H9 (cell line): ENCODE data around the gene MBNL1. TPM values are rescaled to one million over a fixed set of nuclear protein-coding genes. Genes with fewer than 3 reads are reported as not detected.

Experiments
- DNase-seq: peaks from one replicate; pipeline ENCODE4 v3.0.0-alpha.2; 2017
- H2AFZ ChIP-seq: one replicate; pipeline ENCODE4 v1.6.1; 2013; ENCODE audit warnings: mild to moderate bottlenecking, low read length, control low read depth, moderate library complexity
- H2AK5ac ChIP-seq: 2 replicates; pipeline ENCODE4 v1.6.1; 2013; ENCODE audit warnings: low read length, control low read depth, mixed read lengths; ENCODE audit not compliant: insufficient read length
- H2BK120ac ChIP-seq: one replicate; pipeline ENCODE4 v1.6.1; 2013; ENCODE audit warnings: low read depth, mild to moderate bottlenecking, low read length, control low read depth, inconsistent platforms; ENCODE audit not compliant: poor library complexity, severe bottlenecking
- H2BK12ac ChIP-seq: 2 replicates; pipeline ENCODE4 v1.6.1; 2013; ENCODE audit warnings: low read length, control low read depth, mixed read lengths, low read depth; ENCODE audit not compliant: insufficient read length
- H2BK15ac ChIP-seq: 2 replicates; pipeline ENCODE4 v1.6.1; 2013; ENCODE audit warnings: low read depth, low read length, control low read depth
- H2BK20ac ChIP-seq: one replicate; pipeline ENCODE4 v1.6.1; 2013; ENCODE audit warnings: low read depth, mild to moderate bottlenecking, low read length, control low read depth, inconsistent platforms; ENCODE audit not compliant: poor library complexity, severe bottlenecking
- H2BK5ac ChIP-seq: 2 replicates; pipeline ENCODE4 v1.6.1; 2013; ENCODE audit warnings: low read length, control low read depth, mixed read lengths; ENCODE audit not compliant: insufficient read length
- H3K14ac ChIP-seq: 2 replicates; pipeline ENCODE4 v1.6.1; 2013; ENCODE audit warnings: low read length, control low read depth; ENCODE audit not compliant: insufficient read depth
- H3K18ac ChIP-seq: 2 replicates; pipeline ENCODE4 v1.6.1; 2013; ENCODE audit warnings: low read depth, mild to moderate bottlenecking, mixed read lengths, low read length, control low read depth; ENCODE audit not compliant: insufficient read length
- H3K23ac ChIP-seq: 2 replicates; pipeline ENCODE4 v1.6.1; 2013; ENCODE audit warnings: low read length, control low read depth, mixed read lengths, low read depth; ENCODE audit not compliant: insufficient read length
- H3K23me2 ChIP-seq: 2 replicates; pipeline ENCODE4 v1.6.1; 2013; ENCODE audit warnings: low read depth, mild to moderate bottlenecking, mixed read lengths, low read length, control low read depth; ENCODE audit not compliant: insufficient read length, poor library complexity, severe bottlenecking
- H3K27ac ChIP-seq: 2 replicates; pipeline ENCODE4 v1.5.1; 2013; ENCODE audit warnings: low read length, control low read depth, mixed read lengths, low read depth; ENCODE audit not compliant: insufficient read length
- H3K27me3 ChIP-seq: 2 replicates; pipeline ENCODE4 v1.6.1; 2013; ENCODE audit warnings: low read length, control low read depth, inconsistent platforms; ENCODE audit not compliant: insufficient read depth
- H3K4ac ChIP-seq: 2 replicates; pipeline ENCODE4 v1.6.1; 2013; ENCODE audit warnings: low read depth, mild to moderate bottlenecking, control low read depth, inconsistent platforms, low read length, moderate library complexity
- H3K4me1 ChIP-seq: 2 replicates; pipeline ENCODE4 v1.6.1; 2013; ENCODE audit warnings: low read length, control low read depth, inconsistent platforms; ENCODE audit not compliant: insufficient read depth
- H3K4me2 ChIP-seq: 2 replicates; pipeline ENCODE4 v1.6.1; 2013; ENCODE audit warnings: low read length, control low read depth, mixed read lengths; ENCODE audit not compliant: insufficient read length, insufficient read depth
- H3K56ac ChIP-seq: 2 replicates; pipeline ENCODE4 v1.6.1; 2013; ENCODE audit warnings: low read depth, mild to moderate bottlenecking, mixed read lengths, low read length, control low read depth; ENCODE audit not compliant: insufficient read length
- H3K79me1 ChIP-seq: 2 replicates; pipeline ENCODE4 v1.6.1; 2013; ENCODE audit warnings: low read depth, mild to moderate bottlenecking, moderate library complexity, low read length, control low read depth, inconsistent platforms; ENCODE audit not compliant: insufficient read depth, poor library complexity, severe bottlenecking
- H3K79me2 ChIP-seq: 2 replicates; pipeline ENCODE4 v1.6.1; 2013; ENCODE audit warnings: low read length, control low read depth, inconsistent platforms; ENCODE audit not compliant: insufficient read depth
- H3K9ac ChIP-seq: 2 replicates; pipeline ENCODE4 v1.6.1; 2013; ENCODE audit warnings: low read length, control low read depth, mixed read lengths; ENCODE audit not compliant: insufficient read length; ENCODE audit errors: extremely low read depth
- H3K9me3 ChIP-seq: one replicate; pipeline ENCODE4 v1.6.1; 2013; ENCODE audit warnings: low read depth, low read length, inconsistent platforms; ENCODE audit not compliant: control insufficient read depth
- H3T11ph ChIP-seq: one replicate; pipeline ENCODE4 v1.6.1; 2013; ENCODE audit warnings: mild to moderate bottlenecking, low read length, control low read depth, inconsistent platforms
- H4K20me1 ChIP-seq: one replicate; pipeline ENCODE4 v1.6.1; 2013; ENCODE audit not compliant: control insufficient read depth, insufficient read length, insufficient read depth
- H4K5ac ChIP-seq: 2 replicates; pipeline ENCODE4 v1.6.1; 2013; ENCODE audit warnings: low read depth, mild to moderate bottlenecking, mixed read lengths, low read length, control low read depth; ENCODE audit not compliant: insufficient read length
- H4K8ac ChIP-seq: replicated peaks from 2 replicates; pipeline ENCODE4 v1.6.1; 2013; ENCODE audit warnings: low read length, control low read depth, mixed read lengths, low read depth; ENCODE audit not compliant: insufficient read length
- H4K91ac ChIP-seq: 2 replicates; pipeline ENCODE4 v1.6.1; 2013; ENCODE audit warnings: low read depth, mild to moderate bottlenecking, moderate library complexity, mixed read lengths, low read length, control low read depth; ENCODE audit not compliant: insufficient read length
- H3K27ac Mint-ChIP-seq, 3 experiments: 2 replicates in 2 of 3; 3 replicates in 1 of 3; pipeline ENCODE4 v1.8.0; 2020 to 2021; ENCODE audit warnings: mixed read lengths in 3 of 3, mild to moderate bottlenecking in 1 of 3, moderate library complexity in 1 of 3
- H3K27me3 Mint-ChIP-seq: 2 replicates; pipeline ENCODE4 v1.8.0; 2021; ENCODE audit warnings: low read depth, mild to moderate bottlenecking, moderate library complexity, mixed read lengths
- H3K36me3 Mint-ChIP-seq, 3 experiments: 2 replicates in 2 of 3; 3 replicates in 1 of 3; pipeline ENCODE4 v1.8.0; 2020 to 2021; ENCODE audit warnings: low read depth in 3 of 3, mixed read lengths in 3 of 3; ENCODE audit not compliant: insufficient read depth in 1 of 3
- H3K4me1 Mint-ChIP-seq, 2 experiments: 2 replicates each; pipeline ENCODE4 v1.8.0; 2020; ENCODE audit warnings: mixed read lengths in 2 of 2
- H3K4me3 Mint-ChIP-seq, 2 experiments: 2 replicates in 1 of 2; 3 replicates in 1 of 2; pipeline ENCODE4 v1.8.0; 2020 to 2021; ENCODE audit warnings: mild to moderate bottlenecking in 2 of 2, mixed read lengths in 2 of 2, moderate library complexity in 1 of 2
- H3K9me3 Mint-ChIP-seq, 2 experiments: 2 replicates in 1 of 2; 3 replicates in 1 of 2; pipeline ENCODE4 v1.8.0; 2020; ENCODE audit warnings: mild to moderate bottlenecking in 2 of 2, mixed read lengths in 2 of 2, moderate library complexity in 1 of 2
- CTCF ChIP-seq: fragments of 200-600 bp; sonication (generic); conservative IDR thresholded peaks from 3 replicates; pipeline ENCODE4 v1.8.0; 2021; ENCODE audit warnings: antibody characterized with exemption, mild to moderate bottlenecking
- WGBS: extraction: QIAGEN DNeasy Blood & Tissue Kit; methylation state at CpG from one replicate; pipeline ENCODE4 v1.1.7; 2013; ENCODE audit warnings: missing lambda C conversion rate, low lambda C conversion rate, mixed read lengths; ENCODE audit not compliant: insufficient read length; ENCODE audit errors: extremely low coverage; 5-methylcytosine and 5-hydroxymethylcytosine counted together
- total RNA-seq: library from RNA; stranded (reverse); gene quantifications from 2 replicates; pipeline ENCODE4 v1.2.1, GENCODE V29; 2021

MBNL1 gene
- total RNA-seq, 1 experiment from 2014 or later: 14.9 TPM

DNA sequence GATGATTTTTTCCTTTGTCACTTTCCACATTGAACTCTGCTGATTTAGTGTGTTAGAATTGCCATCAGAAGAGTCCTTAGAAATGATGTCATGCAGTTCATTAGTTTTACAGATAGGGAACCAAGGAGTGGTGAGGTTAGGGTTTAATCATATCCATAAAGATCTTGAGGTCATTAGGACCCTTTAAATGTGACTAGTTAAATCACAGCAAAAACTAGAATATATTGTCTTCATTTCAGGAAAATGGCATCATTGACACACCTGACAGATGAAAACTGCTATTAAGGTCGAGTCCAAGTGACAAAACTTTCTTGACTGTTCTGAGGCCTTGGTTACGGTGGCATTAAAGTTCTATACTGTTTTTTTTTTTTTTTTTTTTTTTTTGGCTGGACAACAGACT is 50.5 kb downstream of the MBNL1 start:
- H2AK5ac ChIP-seq: no peak overlapping the region
- H2BK20ac ChIP-seq: no peak overlapping the region
- no peak overlapping the region for H3K4me2 ChIP-seq
- H3K9me3 Mint-ChIP-seq: no peaks in the 10 kb centered on the region
- no peak overlapping the region for H3K4ac ChIP-seq
- H2BK120ac ChIP-seq: no peak overlapping the region
- H3K4me1 ChIP-seq: no peaks in the 10 kb centered on the region
- no peak overlapping the region for H4K8ac ChIP-seq
- peak overlapping the region in 2 of 3 experiments; percentile 49 to 74; a peak in 3 of 7 replicates for H3K27ac Mint-ChIP-seq
- no peaks in the 10 kb centered on the region for H3K36me3 Mint-ChIP-seq
- no peak overlapping the region for H2BK15ac ChIP-seq
- peaks cover 20 to 25% of the 10 kb centered on the region in 2 experiments for H3K4me1 Mint-ChIP-seq
- H3K14ac ChIP-seq: no peak overlapping the region
- no peak overlapping the region for H3K23ac ChIP-seq
- DNase-seq: no peak
- H2BK12ac ChIP-seq: no peak overlapping the region
- no peaks in the 10 kb centered on the region for H4K20me1 ChIP-seq
- H3K79me2 ChIP-seq: no peaks in the 10 kb centered on the region; the same call in 1 of the 2 replicates
- H2AFZ ChIP-seq: no peak overlapping the region
- no peak overlapping the region for H4K91ac ChIP-seq
- H3K56ac ChIP-seq: no peak overlapping the region
- no peaks in the 10 kb centered on the region for H3K27me3 ChIP-seq
- no peaks in the 10 kb centered on the region for H3K9me3 ChIP-seq
- no peak overlapping the region for H3K27ac ChIP-seq
- no peak overlapping the region for H3T11ph ChIP-seq
- no peak overlapping the region for H2BK5ac ChIP-seq
- no peak overlapping the region for H4K5ac ChIP-seq
- no CpG with 5 or more reads among the region's 2 CpGs for WGBS
- H3K4me3 Mint-ChIP-seq: no peak overlapping the region
- no peaks in the 10 kb centered on the region for H3K27me3 Mint-ChIP-seq
- H3K23me2 ChIP-seq: no peaks in the 10 kb centered on the region
- no peak overlapping the region for H3K9ac ChIP-seq
- H3K18ac ChIP-seq: no peak overlapping the region
- no peaks in the 10 kb centered on the region for H3K79me1 ChIP-seq
- TF ChIP-seq CTCF: no peak
